Non-pigmented ciliary epithelial cell (primary cell): ENCODE data around the gene TSPAN5.
"Not testable (repeated sequence)": the region's sequence is repeated elsewhere in the genome, so short reads cannot be mapped to it uniquely, and the experiment has no call there.

Experiments used
- DNase-seq: peaks from one replicate; pipeline ENCODE4 v3.0.0-alpha.2; 2010; ENCODE audit warnings: low read depth

TSPAN5 gene

DNA sequence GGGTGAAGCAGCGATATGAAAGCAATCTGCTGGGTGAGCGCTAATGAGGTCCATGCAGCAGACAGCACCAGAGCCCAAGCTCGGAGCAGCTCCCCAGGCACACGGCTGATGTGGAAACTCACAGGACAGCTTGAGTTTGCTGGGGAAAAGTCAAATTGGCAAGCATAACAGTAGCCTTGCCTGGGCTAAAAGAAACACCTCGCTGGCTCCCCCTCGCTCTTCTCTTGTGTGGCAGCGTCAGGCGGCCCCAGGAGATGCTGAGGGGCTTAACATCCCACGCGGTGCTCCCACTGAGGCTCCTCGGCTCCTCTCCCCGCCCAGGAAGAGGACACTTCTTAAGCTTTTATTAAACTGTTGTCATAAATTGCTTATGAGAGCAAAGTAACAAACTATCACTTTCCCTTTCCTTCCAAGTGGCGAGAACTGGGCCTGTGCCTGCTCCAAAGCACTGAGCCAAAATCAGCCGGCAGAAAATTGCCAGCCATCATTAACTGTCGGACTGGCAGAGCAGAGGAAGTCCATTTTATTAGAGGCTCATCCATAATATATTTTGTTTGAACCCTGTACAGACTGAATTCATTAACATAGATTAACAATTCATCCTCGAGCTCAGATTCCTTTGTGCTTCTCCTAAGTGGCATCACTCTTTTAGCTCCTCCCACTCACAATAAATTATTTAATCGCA is 111.4 kb downstream of the TSPAN5 start:
- DNase-seq, result no peak

DNA sequence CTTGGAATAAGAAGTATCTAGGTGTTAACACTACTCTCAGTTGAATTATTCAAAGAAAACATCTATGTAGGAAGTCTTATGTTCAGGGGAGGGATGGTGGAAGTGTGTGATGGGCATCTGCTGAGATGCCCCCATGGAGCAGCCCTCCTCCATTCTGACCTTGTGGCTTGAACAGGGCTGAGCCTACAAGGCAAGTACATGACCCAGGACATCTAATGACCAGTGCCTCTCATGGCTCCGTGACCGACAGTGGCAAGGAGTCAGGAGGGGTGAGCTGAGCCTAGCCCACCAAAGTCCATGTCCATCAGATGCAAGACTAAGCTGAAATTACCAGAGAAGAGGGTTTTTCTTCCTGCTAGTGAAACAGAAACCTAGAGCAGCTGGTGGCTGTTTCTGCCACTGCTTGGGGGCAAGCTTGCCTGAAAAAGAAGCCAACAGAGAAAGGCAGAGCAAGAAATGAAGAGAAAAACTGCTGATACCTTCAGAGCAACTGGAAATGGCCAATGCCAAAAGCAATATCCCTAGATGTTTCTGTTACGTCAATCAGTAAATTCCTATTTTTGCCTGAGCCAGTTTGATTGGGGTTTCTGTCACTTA is 113.5 kb downstream of the TSPAN5 start:
- DNase-seq, result no peak

DNA sequence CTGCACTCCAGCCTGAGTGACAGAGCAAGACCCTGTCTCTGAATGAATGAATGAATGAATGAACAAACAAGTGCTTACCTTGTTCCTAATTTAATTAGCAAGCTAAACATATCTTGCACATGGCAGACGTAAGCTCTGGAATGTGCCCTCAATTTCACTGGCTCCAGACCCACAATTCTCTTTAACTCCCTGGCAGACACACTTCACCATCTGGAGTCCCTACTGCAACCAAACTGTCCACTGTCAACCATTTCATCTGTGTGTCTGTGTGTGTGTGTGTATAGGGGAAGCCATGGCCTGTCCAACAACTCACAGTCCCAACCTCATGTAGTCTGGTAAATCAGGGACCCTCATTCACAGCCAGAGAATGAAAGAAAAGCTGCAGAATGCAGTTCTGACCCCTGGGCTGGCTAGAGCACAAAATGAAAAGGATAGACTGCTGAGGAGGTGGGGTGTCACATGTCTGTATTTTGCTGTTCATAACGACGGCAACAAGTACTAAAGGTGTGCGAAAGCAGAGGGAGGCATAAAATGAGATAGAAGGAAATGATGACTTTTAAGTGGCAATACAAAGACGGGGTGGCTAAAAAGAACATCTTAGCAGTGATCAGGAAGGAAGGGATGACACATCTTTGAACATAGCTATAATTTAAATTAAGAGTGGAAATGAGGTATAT is 114.1 kb downstream of the TSPAN5 start:
- no peak for DNase-seq

DNA sequence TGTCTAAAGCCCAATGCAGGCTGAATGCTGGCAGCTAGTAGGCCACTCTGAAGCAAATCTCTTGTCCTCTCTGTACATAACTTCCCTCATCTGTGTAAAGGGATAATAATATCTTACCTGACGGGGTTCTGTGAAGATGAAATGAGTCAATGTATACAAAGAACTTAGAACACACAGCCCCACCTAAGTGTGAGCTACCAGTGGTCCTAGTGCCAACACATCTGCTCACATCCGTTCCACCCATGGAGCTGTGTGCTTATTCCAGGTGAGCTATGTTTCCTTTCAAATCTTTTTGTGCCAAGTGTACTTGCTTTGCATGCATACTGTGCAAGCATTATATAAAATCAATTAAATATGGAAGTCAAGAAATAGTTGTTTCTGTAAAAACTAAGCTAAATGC is 116.4 kb downstream of the TSPAN5 start:
- DNase-seq, result no peak

DNA sequence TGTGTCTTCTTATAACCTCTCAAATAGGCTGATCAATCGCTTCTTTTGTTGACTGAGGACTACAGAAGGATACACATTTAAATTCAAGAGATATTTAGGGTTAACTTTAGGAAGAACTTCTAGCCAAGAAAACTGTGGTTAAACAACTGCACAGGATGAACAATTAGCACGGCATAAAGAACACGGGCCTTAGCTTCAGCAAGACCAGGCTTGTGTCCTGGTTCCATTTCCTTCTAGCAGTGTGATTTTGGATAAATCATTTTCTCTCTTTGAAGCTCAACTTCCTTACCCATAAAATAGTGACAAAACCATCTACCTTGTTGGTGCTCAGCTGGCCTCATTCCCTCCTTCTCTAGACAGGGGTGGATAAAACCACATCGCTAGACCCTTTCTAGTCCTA is 117.6 kb downstream of the TSPAN5 start:
- no peak for DNase-seq

DNA sequence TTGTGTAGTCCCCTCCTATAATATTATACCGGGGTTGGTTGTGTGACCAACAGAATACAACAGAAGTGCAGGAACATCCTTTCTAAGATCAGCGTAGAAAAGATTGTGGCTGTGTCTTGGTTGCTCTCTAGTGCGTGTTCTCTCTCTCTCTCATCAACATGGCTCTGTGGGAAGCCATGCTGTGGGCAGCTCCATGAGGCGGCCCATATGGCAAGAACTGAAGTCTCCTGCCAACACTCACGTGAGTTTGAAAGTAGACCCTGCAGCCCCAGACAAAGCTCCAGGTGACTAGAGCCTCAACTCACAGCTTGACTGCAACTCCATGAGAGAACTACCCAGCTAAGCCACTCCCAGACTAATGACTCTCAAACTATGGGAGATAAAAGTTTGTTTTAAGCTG is 118.7 kb downstream of the TSPAN5 start:
- no peak for DNase-seq

DNA sequence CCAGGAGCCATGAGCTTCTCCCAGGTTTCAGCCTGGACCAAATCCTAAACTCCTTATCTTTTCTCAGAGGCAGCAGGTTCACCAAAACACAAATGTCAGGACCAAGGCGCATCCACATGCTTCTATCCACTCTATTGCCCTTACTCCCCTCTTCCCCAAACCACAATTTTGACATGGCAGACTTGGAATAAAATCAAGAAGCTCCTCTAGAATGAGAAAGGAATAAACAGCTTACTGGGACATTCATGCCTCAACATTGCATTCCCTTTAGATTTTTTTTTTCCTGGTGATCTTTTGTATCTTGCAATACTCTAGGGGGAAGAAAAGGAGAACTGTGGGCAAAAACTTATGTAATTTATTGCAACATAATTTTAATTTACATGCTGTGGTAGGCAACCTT is 119.1 kb downstream of the TSPAN5 start:
- no peak for DNase-seq

DNA sequence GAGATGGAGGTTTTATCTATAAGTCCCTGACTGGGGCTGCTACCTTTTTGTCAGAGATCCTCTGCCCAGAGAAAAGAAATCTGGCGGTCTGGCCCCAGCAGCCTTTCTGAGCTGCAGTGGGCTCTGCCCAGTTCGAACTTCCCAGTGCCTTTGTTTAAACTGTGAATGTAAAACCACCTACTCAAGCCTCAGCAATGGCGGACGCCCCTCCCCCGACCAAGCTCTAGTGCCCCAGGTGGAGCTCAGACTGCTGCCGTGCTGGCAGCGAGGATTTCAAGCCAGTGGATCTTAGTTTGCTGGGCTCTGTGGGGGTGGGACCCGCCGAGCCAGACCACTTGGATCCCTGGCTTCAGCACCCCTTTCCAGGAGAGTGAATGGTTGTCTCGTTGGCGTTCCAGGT is 121.8 kb downstream of the TSPAN5 start:
- DNase-seq, result no peak

DNA sequence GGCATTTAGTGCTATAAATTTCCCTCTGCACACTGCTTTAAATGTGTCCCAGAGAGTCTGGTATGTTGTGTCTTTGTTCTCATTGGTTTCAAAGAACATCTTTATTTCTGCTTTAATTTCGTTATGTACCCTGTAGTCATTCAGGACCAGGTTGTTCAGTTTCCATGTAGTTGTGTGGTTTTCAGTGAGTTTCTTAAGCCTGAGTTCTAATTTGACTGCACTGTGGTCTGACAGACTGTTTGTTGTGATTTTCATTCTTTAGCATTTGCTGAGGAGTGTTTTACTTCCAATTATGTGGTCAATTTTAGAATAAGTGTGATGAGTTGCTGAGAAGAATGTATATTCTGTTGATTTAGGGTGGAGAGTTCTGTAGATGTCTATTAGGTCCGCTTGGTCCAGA is 124.3 kb downstream of the TSPAN5 start:
- not testable (repeated sequence) for DNase-seq

DNA sequence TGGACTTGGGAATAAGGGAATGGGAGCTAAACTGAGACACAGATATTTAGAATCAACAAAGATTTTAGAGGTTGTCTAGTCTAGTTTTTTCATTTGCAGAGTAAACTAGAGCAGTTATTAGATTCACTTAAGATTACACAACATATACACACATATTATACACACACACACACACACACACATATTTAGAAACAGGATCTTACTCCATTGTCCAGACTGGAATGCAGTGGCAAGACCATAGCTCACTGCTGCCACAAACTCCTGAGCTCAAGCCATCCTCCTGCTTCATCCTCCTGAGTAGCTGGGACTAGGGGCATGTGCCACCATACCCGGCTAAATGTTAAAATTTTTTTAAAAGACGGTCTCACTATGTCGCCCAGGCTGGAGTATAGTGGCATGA is 127.8 kb downstream of the TSPAN5 start:
- DNase-seq, result no peak

DNA sequence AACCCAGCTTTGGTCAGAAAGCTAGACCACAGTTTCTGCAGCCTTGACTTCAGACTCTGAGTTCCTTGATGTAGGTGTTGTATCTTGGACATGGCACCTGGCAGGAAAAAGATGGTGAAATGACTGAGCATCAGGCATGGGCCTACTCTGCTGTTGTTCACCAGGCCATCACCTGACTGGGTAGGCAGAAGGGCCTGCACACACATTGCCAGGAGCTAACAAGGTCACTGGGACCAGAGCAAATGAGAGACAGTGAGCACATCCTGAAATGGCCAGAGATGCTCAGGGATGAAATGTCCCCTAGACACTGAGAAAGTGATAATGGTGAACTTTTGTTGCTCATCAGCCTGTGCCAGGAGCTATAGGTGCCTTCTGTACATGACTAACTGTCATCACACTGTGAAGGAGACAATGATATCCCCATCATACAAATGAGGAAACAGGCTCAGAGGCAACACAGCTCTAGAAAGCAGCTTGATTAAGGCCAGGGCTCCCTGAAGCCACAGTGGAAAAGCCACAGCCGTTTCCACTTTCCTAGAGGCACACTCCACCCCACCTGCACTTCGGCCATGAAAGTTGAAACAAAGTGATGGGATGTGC is 128.3 kb downstream of the TSPAN5 start:
- DNase-seq, result no peak

DNA sequence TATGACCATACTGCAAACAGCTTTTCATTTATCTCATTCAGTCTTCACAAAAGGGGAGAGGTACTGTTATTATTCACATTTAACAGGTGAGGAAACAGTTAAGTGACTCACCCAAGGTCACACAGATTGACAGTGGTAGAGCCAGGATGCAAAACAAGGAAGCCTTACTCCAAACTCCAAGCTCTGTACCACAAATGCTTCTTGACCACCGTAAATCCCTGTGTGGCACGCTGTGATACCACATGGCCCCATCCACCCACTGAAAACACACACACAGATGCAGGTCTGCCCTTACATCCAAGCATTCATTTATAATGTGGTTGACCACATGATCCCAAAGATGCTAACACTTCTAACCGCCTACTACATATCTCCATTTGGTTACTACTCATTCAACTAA is 129.5 kb downstream of the TSPAN5 start:
- DNase-seq, result no peak

DNA sequence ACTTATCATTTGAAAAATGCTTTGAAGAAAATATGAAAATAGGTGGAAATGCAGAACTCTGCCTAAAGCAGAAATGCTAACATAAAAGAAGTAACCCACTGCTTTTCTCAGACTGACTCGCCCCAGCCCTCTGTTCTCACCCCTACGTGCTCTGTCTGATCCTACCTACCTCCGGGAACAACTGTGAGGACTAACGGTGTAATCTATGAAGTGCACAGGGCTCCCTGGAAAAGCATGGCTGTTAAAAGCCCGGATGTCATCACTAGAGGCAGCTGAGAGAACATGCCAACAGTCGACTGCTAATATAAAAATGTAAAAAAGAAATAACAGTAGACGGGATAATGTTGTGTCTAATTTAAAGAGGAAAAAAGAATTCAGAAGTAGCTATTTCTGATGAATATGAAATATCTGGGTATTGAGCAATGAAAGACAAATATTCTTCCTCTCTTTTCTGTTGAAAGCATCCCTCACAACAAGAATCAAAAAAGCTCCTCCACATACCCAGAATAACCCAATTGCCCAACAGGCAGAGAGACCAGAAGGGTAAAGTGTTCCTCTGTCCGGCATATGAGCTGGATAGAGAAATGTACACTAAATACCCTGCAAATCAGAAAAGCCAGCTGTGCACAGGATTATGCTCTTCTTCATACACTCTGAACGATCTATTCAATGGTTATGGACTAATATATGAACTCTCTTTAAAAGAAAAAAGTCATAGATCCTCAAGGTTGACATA is 130.7 kb downstream of the TSPAN5 start:
- no peak for DNase-seq

DNA sequence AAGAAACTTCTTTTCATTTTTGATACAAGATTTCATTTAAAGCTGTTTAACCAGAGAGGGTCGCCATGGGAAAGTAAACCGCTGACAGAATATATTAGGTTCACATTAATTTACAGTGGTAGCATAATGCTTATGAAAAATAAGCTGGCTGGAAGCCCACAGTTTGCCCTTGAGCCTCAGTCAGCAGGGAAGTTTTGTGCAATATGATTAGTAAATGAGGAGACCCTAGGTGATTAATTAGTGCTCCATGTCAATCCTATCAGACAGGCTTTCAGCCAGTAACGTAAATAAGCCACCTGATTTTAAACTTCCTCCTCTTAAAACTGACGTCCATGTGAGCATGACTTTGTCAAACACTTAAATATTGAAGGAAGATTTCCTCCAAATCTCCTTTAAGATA is 134.2 kb downstream of the TSPAN5 start:
- DNase-seq, result no peak

DNA sequence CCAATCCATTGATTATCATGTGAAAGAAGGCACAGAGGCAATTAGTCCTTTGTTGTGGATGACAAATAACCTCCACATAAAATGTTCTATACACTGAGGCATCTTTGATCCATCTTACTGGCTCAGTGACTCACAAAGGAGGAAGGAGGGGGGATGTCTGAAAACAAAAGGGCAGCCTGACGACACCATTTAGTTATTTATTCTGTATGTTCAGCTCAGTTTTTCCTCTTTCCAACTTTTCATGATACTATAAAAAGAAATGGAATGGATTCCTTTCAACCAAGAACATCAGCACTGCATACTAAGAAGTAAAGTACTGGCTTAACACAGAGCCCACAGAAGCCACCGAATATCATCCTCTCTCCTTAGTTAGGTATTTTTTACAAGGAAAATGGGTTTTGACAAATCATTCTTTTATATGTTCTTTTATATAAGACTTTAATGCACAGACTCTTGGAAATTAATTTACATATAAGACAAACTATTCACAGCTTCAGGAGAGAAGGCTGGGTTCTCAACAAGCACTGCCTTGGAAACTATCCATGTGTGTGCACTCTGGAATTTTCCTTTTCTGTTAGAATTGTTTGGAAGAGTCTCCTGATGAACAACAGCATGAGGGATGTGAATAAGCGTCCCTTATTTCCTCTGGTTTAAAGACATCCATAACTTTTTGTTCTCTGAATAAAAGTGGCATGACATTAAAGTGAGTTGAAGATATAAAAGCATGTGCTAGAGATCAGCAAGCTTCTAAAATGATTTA is 135.6 kb downstream of the TSPAN5 start:
- peak; percentile 89 for DNase-seq

DNA sequence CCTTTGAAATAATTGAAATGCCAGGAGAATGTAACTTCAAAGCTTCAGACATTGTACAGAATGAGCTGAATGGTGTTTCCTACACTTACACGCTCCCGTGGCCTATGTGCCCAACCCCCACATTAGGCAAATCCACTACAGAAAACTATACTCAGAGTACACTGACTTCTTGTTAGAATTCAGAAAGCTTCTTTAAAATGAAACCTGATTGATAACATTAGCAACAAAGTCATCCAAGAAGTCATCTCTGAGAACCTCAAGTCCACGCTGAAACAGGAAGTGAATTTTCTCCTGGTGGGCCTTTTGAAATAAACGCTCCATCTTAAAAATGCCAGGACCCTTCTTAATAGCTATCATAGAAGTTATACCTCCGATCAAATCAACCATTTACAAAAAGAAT is 136.3 kb downstream of the TSPAN5 start:
- no peak for DNase-seq

DNA sequence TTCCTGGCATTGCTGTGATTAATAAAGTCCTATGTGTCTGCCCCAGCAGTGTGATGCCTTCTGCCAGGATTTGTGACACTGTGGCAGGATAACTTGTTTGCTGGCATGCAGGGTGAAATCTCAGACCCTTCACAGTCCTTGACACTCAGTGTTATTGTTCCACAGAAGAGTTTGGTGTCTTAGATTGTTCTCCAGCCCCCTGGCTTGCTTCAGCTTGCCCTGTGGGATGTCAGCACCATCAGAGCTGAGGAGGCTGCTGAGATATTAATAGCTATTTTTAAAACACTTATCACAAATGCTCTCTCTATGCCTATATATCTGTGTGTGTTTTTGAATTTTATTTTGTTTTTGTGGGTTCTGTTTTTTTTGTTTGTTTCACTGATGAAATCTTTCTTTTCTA is 136.9 kb downstream of the TSPAN5 start:
- no peak for DNase-seq

DNA sequence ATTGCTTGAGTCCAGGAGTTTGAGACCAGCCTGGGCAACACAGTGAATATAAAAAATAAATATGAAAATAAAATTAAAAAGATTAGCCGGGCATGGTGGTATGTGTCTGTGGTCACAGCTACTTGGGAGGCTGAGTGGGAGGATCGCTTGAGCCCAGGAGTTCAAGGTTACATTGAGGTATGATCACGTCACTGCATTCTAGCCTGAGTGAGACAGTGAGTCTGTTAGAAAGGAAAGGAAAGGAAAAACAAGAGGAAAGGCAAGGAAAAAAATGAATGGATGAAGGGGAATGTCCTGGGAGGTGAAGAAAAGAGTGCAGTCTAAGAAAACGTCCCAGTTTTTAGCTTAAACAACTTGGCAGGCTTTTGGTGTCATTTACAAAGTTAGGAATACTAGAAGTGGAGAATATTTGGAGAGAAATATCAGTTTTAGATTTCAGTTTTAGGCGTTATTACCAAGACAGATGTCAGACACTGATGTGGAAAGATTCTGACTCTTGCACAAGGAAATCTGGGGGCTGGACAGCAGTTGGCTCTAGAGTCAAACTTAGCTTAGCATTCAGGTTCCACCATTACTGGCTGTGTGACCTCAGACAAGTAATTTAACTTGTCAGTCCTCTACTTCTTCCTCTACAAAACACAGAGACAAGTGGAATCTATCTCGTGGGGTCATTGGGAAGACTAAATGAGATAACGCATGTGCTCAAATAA is 139.0 kb downstream of the TSPAN5 start:
- DNase-seq, result peak; percentile 89

DNA sequence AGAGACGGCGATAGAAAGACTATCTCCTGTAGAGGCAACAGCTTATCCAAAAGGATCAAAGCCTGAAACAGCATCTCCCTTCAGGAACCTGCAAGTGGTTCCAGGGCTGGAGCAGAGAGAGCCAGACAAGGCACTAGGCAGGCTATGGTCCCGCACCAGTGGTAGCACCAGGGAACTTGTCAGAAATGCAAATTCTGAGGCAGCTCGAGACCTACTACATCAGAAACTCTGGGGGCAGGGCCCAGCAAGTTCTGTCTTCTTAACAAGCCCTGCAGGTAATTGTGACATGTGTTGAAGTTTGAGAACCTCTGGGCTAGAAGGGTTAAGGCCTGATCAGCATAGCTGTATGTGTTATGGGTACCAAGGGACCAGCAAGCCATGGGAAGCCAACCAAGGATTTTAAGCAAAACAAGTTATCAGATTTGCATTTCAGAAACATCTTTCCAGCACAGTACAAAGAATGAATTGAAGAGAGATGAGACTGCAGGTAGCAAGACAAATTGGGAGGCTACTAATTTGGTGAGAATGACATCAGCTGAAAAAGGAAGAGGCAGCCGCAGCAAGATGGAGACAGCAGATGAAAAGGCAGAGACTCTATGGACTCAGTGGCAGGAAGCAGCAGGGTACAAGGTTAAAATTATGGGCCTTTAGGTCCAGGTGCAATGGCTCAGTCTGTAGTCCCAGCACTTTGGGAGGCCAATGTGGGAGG is 139.7 kb downstream of the TSPAN5 start:
- DNase-seq, result no peak

DNA sequence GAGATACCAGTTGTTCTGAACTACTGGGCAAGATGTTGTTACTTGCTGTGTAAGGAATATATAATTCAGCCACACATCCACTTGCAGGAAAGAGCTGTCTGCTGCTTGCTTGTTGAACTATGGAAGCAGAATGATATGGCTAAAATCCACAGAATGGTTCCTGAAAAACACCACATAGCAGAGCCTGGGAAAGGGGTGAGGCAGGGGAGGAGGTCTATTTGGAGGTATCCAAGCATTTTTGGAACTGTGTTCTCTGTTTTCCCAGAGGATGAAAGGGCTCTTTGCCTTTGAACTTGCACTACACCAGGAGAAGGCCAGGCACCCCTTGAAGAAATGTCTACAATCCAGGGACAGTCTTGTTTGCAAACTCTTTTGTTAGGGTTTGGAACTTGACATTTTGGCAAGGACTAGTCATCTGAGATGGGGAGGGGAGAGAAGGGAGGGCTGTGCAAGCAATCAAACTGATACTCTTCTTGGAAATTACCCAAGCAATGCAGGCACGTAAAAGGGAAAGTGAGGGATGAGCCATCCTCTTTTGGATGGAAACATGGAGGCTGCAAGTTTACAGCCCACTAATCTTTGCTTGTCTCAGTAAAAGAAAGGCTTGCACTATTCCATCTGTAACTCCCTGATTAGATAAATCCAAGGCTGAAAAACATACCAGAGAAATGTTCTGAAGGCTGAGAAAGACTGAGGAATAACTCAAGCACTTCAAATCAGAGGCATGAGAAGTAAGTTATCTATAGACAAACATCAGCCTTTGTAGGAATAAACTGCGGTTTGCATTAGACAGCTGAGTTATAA is 141.0 kb downstream of the TSPAN5 start:
- DNase-seq, result no peak
